Activated T-cell treated with anti-CD3 and anti-CD28 coated beads for 24 hours (primary cell): ENCODE data around the gene SCYGR5.
"Not testable (repeated sequence)": the region's sequence is repeated elsewhere in the genome, so short reads cannot be mapped to it uniquely, and the experiment has no call there.

Experiments
- DNase-seq: peaks from one replicate; pipeline ENCODE4 v3.0.0-alpha.2; 2020; ENCODE audit warnings: low read depth

SCYGR5 gene

GRCh38 chr2:227666631-227667170, at the start of gene SCYGR5:
Gene SCYGR5 (plus strand): TSS chr2:227666804. CDS start chr2:227666804, 0 bp downstream.
- DNase-seq: not testable (repeated sequence)

DNA sequence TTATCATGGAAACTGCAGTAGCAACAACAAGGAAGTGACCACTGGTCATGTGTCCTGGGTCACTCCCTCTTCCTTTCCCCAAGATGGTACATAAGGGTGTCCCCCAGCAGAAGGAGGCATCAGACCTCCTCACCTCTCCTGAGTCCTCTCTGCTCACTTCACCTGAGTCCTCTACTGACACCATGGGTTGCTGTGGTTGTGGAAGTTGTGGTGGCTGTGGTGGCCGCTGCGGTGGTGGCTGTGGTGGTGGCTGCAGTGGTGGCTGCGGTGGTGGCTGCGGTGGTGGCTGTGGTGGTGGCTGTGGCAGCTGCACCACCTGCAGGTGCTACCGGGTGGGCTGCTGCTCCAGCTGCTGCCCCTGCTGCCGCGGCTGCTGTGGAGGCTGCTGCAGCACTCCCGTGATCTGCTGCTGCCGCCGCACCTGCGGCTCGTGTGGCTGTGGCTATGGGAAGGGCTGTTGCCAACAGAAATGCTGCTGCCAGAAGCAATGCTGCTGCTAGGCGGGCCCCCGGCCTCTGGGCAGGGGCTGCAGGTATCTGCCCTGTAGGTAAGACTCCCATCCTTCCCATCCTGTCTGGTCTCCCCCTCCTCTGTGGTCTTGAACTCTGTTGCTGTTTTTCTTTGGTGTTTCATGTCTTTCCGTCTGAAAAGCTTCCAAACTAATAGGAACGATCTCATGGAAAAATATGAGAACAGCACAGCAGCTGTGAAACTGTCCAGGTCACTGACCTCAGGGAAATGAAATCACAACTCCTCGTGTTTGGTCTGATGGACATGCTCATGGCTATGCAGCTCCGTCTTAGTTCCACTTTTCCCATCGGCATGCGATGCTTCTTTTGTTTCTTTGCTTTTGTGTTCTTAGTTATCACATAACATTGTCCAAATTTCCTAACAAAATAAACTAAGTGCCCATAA, 49.0 kb upstream of the SCYGR5 start, which contains the start of gene SCYGR4:
Gene SCYGR4 (plus strand): TSS at position 183 of the 915 bp plus-strand sequence. CDS start 0 bp downstream, at position 183.
- DNase-seq: no peak

DNA sequence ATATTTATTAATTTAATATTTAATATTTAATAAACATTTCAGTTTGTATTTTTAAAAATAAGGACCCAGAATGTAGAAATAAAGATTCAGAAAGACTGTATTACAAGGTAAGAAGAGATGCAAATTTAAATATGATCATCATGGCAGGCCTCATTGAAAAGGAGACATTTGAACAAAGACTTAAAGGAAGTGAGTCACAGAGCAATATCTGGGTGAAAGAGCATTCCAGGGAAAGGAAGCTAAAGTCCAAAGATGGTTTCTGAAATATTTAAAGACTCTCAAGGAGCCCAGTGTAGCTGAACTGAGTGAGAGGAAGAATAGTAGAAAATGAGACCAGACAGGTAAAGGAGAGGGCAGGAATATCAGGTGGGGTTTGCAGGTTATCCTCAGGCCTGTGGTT, 43.4 kb upstream of the SCYGR5 start:
- DNase-seq: no peak

- DNase-seq: no peak
These were observed 41.2 kb upstream of the SCYGR5 start for GRCh38 chr2:227625420-227625819.

- DNase-seq: no peak
These were observed 39.9 kb upstream of the SCYGR5 start for GRCh38 chr2:227626580-227627151.

DNA sequence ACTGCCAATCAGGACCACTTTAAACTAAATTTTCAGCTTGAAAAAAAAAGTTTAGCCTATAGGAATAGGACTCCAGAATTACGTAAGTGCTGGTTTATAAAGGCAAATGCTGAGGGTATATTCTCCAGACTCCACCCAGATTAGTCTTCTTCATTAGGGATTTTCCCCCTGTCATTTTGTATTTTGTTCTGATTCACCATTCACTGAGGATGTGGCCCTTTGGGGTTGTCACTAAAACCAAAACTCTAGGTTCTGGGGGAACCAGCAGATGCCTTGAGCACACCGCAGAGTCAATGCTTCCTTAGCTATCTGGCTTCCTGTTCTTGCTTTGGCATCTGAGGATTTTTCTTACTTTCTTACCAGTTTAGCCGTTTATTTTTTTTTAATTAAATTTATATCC, 38.8 kb upstream of the SCYGR5 start:
- no peak for DNase-seq

DNA sequence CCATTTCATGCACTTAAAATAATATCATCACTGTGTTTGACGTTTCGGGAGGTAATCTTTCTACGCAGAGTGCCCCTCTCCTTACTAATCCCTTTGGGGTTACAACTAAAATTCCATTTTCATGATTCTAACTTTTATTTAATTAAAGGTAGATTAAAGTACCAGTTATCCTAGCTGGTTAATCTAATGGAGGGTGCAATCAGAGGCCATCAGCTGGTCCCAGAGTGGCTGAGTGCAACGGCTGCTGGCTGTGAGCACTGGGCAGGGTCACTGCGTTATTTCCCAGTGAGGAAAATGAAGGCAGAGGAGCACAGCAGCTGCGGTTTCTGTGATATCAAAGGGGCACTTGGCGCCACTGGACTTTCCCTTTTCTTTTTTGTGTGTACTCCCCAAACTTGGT, 37.2 kb upstream of the SCYGR5 start:
- no peak for DNase-seq

DNA sequence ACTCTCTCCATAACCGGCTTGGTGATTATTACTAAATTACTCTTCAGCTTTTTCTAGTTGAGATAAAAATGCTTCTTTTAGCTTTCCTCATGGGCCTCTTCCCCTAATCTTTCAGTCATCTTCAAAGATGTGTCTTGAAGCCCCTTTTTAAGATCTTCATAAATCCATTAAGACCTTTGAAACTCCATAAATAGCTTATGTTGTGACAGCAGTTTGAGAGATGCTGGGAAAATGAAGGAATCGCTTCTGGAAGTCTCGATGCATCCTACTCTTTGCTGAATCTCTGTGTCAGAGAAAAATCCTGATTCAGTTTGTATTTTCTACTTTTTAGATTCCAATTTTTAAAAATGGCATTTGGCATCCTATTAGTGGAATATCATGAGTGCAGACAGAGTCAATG, 36.3 kb upstream of the SCYGR5 start:
- DNase-seq: no peak

DNA sequence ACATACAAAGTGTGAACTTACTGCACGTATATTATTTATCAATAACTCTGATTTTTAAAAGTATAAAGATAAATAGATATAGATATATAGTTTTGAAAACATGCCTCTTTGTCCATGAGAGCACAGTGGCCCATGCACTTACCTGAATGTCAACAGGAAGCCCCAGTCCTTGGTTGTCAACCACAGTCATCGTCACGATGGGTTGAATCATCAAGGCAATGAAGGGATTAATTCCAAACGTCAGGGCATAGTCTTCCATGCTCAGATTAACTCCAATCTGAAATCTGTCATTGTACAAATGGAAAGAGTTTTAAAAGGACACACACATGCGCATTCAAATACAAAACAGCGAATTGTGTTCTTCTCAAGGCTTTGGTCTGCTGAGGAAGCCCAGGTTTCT, 33.8 kb upstream of the SCYGR5 start:
- no peak for DNase-seq

- no peak for DNase-seq
These were observed 32.4 kb upstream of the SCYGR5 start for GRCh38 chr2:227634201-227634600.

GRCh38 chr2:227642656-227643055, 23.9 kb upstream of the SCYGR5 start:
- no peak for DNase-seq

DNA sequence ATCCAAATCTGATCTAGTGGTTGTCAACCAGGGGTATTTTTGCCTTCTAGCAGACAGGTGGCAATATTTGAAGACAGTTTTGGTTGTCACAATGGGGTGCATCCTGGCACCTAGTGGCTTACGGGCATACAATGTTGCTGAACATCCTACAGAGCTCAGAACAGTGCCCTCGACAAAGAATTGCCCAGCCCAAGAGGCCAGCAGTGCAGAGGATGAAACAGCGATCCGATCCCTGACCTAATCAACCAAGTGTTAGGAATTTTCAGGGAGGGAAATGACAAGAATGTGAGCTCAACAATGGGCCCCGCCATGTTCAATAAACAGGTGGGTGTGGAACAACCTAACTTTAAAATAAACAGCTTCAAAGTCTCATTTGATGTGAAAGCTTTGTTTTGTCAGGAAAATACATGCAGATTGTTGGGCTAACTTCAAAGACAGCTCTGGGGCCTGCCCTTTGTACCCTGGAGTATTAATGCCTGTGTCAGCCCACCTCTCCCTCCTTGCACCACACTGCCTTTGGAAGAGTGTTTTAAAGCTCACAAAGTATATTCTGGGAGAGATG, 22.5 kb upstream of the SCYGR5 start:
- no peak for DNase-seq

DNA sequence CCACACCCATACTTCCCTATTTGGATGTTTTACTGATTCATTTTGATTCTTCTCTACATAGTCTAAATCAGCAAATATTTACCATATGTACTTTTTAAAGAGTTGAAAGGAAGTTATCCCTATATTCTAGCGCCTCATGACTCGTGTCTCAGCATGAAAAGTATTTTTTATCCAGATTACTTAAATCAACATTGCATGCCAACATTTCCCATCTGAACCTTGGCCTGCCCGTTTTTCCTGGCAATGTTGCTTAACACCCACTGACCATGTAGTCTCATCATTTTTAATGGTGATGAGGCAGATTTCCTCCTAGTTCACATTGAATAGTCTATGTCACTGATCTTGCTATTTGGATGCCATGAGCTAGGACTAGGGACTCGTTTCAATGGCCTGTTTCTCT, 13.2 kb upstream of the SCYGR5 start:
- DNase-seq: no peak

DNA sequence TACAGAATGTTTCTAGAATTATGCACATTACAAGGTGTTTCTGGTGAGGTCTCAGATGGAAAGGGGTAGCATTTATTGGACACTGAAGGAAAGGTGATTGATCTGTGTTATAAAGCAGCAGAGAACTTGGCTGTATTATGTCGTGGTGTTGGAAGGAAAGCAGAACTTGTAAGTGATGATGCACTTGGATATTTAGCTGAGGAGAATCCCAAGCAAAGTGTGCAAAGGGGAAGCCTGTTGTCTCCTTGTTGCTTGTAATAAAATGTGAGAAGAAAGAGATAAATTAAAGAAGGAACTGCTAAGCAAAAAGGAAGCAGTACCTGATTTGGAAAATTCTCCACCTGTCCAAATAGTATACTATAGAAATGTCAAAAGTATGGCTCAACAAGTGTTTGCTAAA, 12.2 kb upstream of the SCYGR5 start:
- no peak for DNase-seq

- no peak for DNase-seq
These were observed 11.2 kb upstream of the SCYGR5 start for GRCh38 chr2:227655454-227655853.

- DNase-seq: no peak
These were observed 9.3 kb upstream of the SCYGR5 start for GRCh38 chr2:227657199-227657845.

GRCh38 chr2:227661025-227661649, 5.5 kb upstream of the SCYGR5 start:
- no peak for DNase-seq

DNA sequence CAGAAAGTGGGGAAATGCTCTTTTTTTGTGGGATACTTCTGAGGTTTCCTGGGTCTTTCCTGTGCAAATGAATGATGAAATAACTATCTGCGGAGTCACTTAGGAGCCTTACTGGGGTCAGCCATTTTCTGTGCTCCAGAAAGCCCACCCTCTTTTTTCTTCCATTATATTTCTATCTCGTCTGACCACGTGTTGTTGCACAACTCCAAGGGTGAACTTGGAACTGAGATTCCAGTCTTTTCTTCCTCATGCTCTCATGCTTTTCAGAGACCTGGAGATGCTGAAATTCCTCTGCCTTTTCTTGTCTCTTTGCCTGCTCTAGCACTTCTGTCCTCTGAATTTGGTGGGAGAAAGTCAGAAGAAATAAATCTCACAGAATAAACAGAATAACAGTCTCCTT, 4.8 kb upstream of the SCYGR5 start:
- DNase-seq: no peak

DNA sequence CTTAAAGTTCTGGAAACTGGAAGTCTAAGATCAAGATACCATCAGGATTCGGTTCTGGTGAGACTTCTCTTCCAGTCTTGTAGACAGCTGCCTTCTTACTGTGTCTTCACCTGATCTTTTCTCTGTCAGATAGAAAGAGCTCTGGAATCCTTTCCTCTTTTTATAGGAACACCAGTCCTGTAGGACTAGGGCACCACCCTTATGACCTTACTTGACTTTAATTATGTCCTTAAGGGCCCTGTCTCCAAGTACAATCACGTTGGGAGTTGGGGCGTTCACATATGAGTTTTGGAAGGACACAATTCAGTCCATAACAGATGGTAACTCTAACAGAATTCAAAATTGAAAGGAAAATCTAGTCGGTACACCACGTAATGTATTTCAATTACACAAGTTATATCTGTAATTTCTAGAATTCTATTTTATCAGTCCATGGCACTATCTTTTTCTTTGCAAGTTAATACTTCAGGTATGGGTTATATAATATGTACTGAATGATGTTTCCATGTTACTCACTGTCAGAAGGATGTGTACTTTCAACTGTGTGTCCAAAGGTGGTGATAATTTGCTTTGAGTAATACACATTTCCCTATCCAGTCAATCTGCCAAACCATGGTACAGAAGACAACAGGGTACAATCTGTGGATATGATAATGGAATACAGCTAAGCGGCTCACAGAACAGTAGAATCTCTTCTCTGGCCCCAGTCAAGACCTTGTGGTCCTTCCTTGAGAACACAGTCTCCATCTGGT, 1.2 kb upstream of the SCYGR5 start:
- no peak for DNase-seq

- no peak for DNase-seq
These were observed 4.7 kb downstream of the SCYGR5 start for GRCh38 chr2:227671170-227671905.
